D721Med (cell line): ENCODE results near the gene C2CD2.
A peak's percentile ranks its signal among the peaks of the same experiment; 100 is the strongest.
"Not testable (repeated sequence)": the region's sequence is repeated elsewhere in the genome, so short reads cannot be mapped to it uniquely, and the experiment has no call there.

Experiments
- DNase-seq: peaks from one replicate; pipeline ENCODE4 v3.0.0; 2011; ENCODE audit warnings: low spot score; ENCODE audit not compliant: insufficient read length
- FAIRE-seq: peaks from 2 replicates; lab custom pipeline; 2011; peaks lifted over from hg19 to GRCh38; lab: Jason Lieb, UNC
- TF ChIP-seq, protein P1 (sequence below): IDR thresholded peaks from 2 replicates; pipeline ENCODE4 v1.5.1; 2012; ENCODE audit warnings: mild to moderate bottlenecking, control low read depth; ENCODE audit not compliant: insufficient read depth; ENCODE audit errors: missing control alignments

The C2CD2 gene

DNA sequence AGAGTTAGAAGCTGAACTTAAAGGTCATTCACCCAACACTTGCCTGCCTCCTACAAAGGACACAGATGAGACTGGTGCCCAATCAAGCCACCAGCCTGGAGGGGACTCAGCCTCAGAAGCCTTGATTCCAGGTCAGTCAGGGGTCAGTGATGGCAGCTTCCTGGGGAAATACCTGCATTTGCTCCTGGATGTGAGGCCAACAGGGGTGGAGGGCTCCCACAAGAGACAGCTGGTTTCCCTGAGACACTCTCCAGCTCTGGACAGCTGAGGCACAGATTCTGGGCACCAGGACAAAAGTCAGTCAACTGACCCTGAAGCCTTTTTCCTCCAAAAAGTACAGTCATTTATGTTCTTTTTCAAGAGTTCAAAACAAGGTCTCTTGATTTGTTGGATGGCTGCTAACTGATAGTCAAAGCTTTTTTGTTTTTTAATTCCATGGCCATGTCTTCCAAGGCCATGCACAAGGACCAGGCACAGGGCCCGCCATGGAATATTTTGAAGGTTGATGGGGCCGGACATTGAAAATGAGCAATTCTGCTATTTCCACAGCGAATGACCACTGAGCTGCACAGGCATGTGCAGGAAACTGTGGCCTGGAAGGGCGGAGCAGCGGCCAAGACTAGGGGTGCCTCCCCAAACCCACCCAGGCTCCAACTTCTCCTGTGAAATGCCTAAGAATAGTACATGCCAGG, 1.8 kb downstream of the C2CD2 start:
- TF ChIP-seq, protein P1, sequence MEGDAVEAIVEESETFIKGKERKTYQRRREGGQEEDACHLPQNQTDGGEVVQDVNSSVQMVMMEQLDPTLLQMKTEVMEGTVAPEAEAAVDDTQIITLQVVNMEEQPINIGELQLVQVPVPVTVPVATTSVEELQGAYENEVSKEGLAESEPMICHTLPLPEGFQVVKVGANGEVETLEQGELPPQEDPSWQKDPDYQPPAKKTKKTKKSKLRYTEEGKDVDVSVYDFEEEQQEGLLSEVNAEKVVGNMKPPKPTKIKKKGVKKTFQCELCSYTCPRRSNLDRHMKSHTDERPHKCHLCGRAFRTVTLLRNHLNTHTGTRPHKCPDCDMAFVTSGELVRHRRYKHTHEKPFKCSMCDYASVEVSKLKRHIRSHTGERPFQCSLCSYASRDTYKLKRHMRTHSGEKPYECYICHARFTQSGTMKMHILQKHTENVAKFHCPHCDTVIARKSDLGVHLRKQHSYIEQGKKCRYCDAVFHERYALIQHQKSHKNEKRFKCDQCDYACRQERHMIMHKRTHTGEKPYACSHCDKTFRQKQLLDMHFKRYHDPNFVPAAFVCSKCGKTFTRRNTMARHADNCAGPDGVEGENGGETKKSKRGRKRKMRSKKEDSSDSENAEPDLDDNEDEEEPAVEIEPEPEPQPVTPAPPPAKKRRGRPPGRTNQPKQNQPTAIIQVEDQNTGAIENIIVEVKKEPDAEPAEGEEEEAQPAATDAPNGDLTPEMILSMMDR, result no peak
- FAIRE-seq, result no peak
- DNase-seq, result no peak

DNA sequence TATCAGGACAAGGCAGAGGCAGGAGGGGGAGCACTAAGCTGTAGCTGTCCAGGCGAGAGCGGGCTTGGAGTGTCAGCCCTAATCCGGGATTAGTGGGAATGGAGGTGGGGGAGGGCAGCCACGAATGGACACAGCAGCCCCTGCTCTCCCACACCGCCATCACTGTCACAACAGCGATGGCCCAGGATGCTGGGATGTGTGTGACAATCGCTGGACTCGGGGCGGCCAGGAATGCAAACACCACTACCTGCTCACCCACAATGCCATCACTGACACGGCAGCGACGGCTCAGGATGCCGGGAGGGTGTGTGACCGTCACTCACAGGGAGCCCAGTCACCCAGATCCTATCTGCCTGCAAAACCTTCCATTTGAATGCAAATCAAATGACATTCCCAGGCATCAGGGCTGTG, 2.9 kb downstream of the C2CD2 start:
- FAIRE-seq (no peak), DNase-seq (peak; percentile 74)
- TF ChIP-seq, protein P1, result no peak

DNA sequence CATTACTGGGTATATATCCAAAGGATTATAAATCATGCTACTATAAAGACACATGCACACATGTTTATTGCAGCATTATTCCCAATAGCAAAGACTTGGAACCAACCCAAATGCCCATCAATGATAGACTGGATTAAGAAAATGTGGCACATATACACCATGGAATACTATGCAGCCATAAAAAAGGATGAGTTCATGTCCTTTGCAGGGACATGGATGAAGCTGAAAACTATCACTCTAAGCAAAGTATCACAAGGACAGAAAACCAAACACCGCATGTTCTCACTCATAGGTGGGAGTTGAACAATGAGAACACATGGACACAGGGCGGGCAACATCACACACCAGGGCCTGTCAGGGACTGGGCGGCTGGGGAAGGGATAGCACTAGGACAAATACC, 4.2 kb downstream of the C2CD2 start:
- FAIRE-seq, DNase-seq: not testable (repeated sequence)

- no peak for DNase-seq
- TF ChIP-seq, protein P1, result no peak
- FAIRE-seq, result no peak
Observed at GRCh38 chr21:41948901-41949300, 4.9 kb downstream of the C2CD2 start.

- no peak for FAIRE-seq
- TF ChIP-seq, protein P1, result no peak
- DNase-seq, result no peak
Observed at GRCh38 chr21:41948078-41948895, 5.5 kb downstream of the C2CD2 start.

DNA sequence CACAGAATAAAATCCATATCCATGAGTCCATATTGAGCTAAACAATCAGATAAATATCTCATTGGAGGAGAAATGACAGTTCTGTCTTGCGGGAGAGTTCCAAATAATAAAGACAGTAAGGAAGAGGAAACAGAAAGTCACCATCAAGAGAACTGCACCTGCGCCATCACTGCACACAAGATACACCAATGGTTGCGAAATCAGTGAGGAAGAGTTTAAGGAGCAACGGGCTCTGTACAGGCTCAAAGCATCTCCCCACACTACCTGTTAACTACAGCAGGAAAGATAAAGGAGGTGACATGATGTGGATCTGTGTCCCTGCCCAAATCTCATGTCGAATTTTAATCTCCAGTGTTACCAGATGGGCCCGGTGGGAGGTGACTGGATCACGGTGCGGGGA, 7.8 kb downstream of the C2CD2 start:
- FAIRE-seq (no peak), DNase-seq (no peak)
- TF ChIP-seq, protein P1, result no peak

- TF ChIP-seq, protein P1, result no peak
- FAIRE-seq (no peak), DNase-seq (no peak)
Observed at GRCh38 chr21:41943851-41944250, 10.0 kb downstream of the C2CD2 start.
